ENCODE data around the gene SEMA5A. TPM values are rescaled to one million over a fixed set of nuclear protein-coding genes. Genes with fewer than 3 reads are reported as not detected.

SEMA5A gene
- total and polyA plus RNA-seq, 2 donors (not counting 1 experiment from before 2014, with no cell fraction given) = not detected

DNA sequence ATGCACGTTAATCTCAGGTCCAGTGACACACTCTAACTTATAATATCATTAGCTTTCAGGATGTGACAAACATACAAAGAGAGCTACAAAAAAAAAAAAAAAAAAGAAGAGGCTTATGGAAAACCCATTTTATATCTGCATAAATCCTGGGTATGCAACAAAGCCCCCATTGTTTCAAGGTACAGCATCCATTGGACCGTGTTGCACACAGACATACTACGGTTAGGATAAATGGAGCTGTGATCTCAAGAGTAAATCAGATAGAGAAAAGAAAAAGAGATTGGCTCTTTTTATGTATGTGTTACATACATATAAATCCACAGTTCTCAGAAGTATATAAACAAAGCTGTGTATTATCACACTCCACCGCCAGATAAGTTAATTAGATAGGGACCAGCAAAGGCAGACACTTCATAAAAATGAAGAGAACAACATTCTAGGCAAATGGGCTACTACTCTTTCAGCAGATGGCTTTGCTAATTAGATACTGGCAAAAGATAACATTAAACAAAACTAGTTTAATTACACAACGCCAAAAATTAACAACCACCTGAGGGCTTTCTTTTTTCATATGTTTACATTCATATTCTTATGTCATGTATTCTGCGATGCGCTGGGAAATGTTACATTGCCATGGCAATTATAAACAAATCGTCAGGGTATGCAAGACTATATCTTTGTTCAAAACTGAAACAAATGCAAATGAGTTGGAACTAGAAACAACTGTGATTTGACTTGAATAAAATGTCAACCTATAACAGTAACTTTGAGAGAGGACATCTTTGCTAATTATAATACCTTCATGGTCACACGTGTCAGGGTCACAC lies 304.2 kb downstream of the SEMA5A start:
- Mint-ChIP-seq H3K4me1 (no peaks in the 10 kb centered on the region), H3K9me3 (ENCODE audit: insufficient read depth) (peaks cover 3% of the 10 kb centered on the region), H3K27me3 (no peaks in the 10 kb centered on the region), H3K4me3 (no peak overlapping the region), H3K27ac (no peak overlapping the region)
- WGBS (ENCODE audit: insufficient coverage) = no CpG with 5 or more reads among the region's 9 CpGs
- Histone ChIP-seq H3K4me3 (ENCODE audit: control extremely low read depth in 1 of 5, extremely low read depth in 1 of 5, insufficient read depth in 1 of 5, low read depth in 2 of 5, low read length in 4 of 5) (no peak overlapping the region), H2AFZ (ENCODE audit: insufficient read depth, low read depth, low read length, poor library complexity, severe bottlenecking) (no peak overlapping the region), H4K20me1 (ENCODE audit: control insufficient read depth, insufficient read depth, low read length, poor library complexity, severe bottlenecking) (no peaks in the 10 kb centered on the region), H3K9me3 (ENCODE audit: control extremely low read depth in 1 of 3, control insufficient read depth in 2 of 3, insufficient read depth in 1 of 3, low read length in 2 of 3) (no peaks in the 10 kb centered on the region), H3K4me2 (replicated peaks; ENCODE audit: low read depth, low read length, poor library complexity, severe bottlenecking) (no peak overlapping the region), H3K4me1 (ENCODE audit: control insufficient read depth in 2 of 2, insufficient read depth in 2 of 2, low read length in 2 of 2) (no peaks in the 10 kb centered on the region), H3K27me3 (replicated peaks in 1 of 4; ENCODE audit: control extremely low read depth in 1 of 4, control insufficient read depth in 3 of 4, insufficient read depth in 4 of 4, low read length in 3 of 4) (no peaks in the 10 kb centered on the region), H3K36me3 (replicated peaks in 1 of 2; ENCODE audit: control extremely low read depth in 1 of 2, control insufficient read depth in 1 of 2, extremely low read depth in 1 of 2, insufficient read depth in 2 of 2, low read length in 1 of 2) (no peaks in the 10 kb centered on the region), H3K9ac (ENCODE audit: low read length) (no peak overlapping the region), H3K79me2 (ENCODE audit: control insufficient read depth, insufficient read depth, low read length) (no peaks in the 10 kb centered on the region), H3K27ac (ENCODE audit: low read length in 2 of 2) (no peak overlapping the region)
- no peak for TF ChIP-seq EZH2 (IDR thresholded peaks at IDR 0.05; ENCODE audit: borderline replicate concordance, insufficient read depth, low read depth, low read length, poor library complexity, severe bottlenecking)
- TF ChIP-seq, protein P1, sequence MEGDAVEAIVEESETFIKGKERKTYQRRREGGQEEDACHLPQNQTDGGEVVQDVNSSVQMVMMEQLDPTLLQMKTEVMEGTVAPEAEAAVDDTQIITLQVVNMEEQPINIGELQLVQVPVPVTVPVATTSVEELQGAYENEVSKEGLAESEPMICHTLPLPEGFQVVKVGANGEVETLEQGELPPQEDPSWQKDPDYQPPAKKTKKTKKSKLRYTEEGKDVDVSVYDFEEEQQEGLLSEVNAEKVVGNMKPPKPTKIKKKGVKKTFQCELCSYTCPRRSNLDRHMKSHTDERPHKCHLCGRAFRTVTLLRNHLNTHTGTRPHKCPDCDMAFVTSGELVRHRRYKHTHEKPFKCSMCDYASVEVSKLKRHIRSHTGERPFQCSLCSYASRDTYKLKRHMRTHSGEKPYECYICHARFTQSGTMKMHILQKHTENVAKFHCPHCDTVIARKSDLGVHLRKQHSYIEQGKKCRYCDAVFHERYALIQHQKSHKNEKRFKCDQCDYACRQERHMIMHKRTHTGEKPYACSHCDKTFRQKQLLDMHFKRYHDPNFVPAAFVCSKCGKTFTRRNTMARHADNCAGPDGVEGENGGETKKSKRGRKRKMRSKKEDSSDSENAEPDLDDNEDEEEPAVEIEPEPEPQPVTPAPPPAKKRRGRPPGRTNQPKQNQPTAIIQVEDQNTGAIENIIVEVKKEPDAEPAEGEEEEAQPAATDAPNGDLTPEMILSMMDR (IDR thresholded peaks at IDR 0.05) = no peak
- ChIA-PET CTCF (no interaction called here), POLR2A (no interaction called here)
- intact Hi-C loops (cut with micrococcal nuclease) = no loop called here
- DNase-seq (no peak), ATAC-seq (ENCODE audit: low read depth) (no peak)

- Mint-ChIP-seq H3K4me3 (no peak overlapping the region), H3K27ac (no peak overlapping the region), H3K9me3 (ENCODE audit: insufficient read depth) (peaks cover 4% of the 10 kb centered on the region), H3K4me1 (no peaks in the 10 kb centered on the region), H3K27me3 (no peaks in the 10 kb centered on the region)
- ChIA-PET CTCF (no interaction called here), POLR2A (no interaction called here)
- H3K4me2 ChIP-seq (replicated peaks; ENCODE audit: low read depth, low read length, poor library complexity, severe bottlenecking) = no peak overlapping the region
- no peaks in the 10 kb centered on the region for H4K20me1 ChIP-seq (ENCODE audit: control insufficient read depth, insufficient read depth, low read length, poor library complexity, severe bottlenecking)
- no peaks in the 10 kb centered on the region for H3K36me3 ChIP-seq (replicated peaks in 1 of 2; ENCODE audit: control extremely low read depth in 1 of 2, control insufficient read depth in 1 of 2, extremely low read depth in 1 of 2, insufficient read depth in 2 of 2, low read length in 1 of 2)
- H3K9me3 ChIP-seq (ENCODE audit: control extremely low read depth in 1 of 3, control insufficient read depth in 2 of 3, insufficient read depth in 1 of 3, low read length in 2 of 3) = peaks cover 0 to 3% (median 0%) of the 10 kb centered on the region in 3 donors
- WGBS (ENCODE audit: insufficient coverage) = no CpG with 5 or more reads among the region's 2 CpGs
- H3K27me3 ChIP-seq (replicated peaks in 1 of 4; ENCODE audit: control extremely low read depth in 1 of 4, control insufficient read depth in 3 of 4, insufficient read depth in 4 of 4, low read length in 3 of 4) = no peaks in the 10 kb centered on the region
- no peak overlapping the region for H3K4me3 ChIP-seq (ENCODE audit: control extremely low read depth in 1 of 5, extremely low read depth in 1 of 5, insufficient read depth in 1 of 5, low read depth in 2 of 5, low read length in 4 of 5)
- H3K27ac ChIP-seq (ENCODE audit: low read length in 2 of 2) = no peak overlapping the region
- ATAC-seq (ENCODE audit: low read depth) (no peak), DNase-seq (no peak)
- H3K4me1 ChIP-seq (ENCODE audit: control insufficient read depth in 2 of 2, insufficient read depth in 2 of 2, low read length in 2 of 2) = no peaks in the 10 kb centered on the region
- no peak for TF ChIP-seq EZH2 (IDR thresholded peaks at IDR 0.05; ENCODE audit: borderline replicate concordance, insufficient read depth, low read depth, low read length, poor library complexity, severe bottlenecking)
- TF ChIP-seq, protein P1 (IDR thresholded peaks at IDR 0.05) = no peak
- no peak overlapping the region for H3K9ac ChIP-seq (ENCODE audit: low read length)
- intact Hi-C loops (cut with micrococcal nuclease) = no loop called here
- H3K79me2 ChIP-seq (ENCODE audit: control insufficient read depth, insufficient read depth, low read length) = no peaks in the 10 kb centered on the region
- no peak overlapping the region for H2AFZ ChIP-seq (ENCODE audit: insufficient read depth, low read depth, low read length, poor library complexity, severe bottlenecking)
These were observed 305.4 kb downstream of the SEMA5A start for GRCh38 chr5:9240431-9240830.

Data from B cell (primary cell).